Measurements from ENCODE around the gene CDH13. TPM values are rescaled to one million over a fixed set of nuclear protein-coding genes. Genes with fewer than 3 reads are reported as not detected.

Gene CDH13
- total and polyA plus RNA-seq, 4 donors, result 58.9 to 265 (median 158) TPM

- no peaks in the 10 kb centered on the region for H3K36me3 ChIP-seq (ENCODE audit: control insufficient read depth in 1 of 2, insufficient read depth in 2 of 2, low read length in 1 of 2)
- intact Hi-C loops (cut with DNase I), result no loop called here
- H3K27ac ChIP-seq (ENCODE audit: low read depth in 1 of 2, low read length in 2 of 2), result no peak overlapping the region
- H3K27me3 ChIP-seq (ENCODE audit: control insufficient read depth in 1 of 2, insufficient read depth in 2 of 2, low read length in 1 of 2), result no peaks in the 10 kb centered on the region
- no peaks in the 10 kb centered on the region for H3K4me1 ChIP-seq (ENCODE audit: control insufficient read depth in 1 of 2, insufficient read depth in 2 of 2, low read length in 2 of 2)
- 93% methylated on average over 8 of the region's 8 CpGs for WGBS, 2 donors
- ATAC-seq (ENCODE audit: low FRiP score) (no peak), DNase-seq (no peak)
- H3K4me3 ChIP-seq (ENCODE audit: low read length in 2 of 2), result no peak overlapping the region
- H3K9me3 ChIP-seq (ENCODE audit: control insufficient read depth, low read length), result no peaks in the 10 kb centered on the region
These were observed 327.6 kb downstream of the CDH13 start for GRCh38 chr16:82954224-82954929.

- DNase-seq, result no peak
- Histone ChIP-seq H3K9me3 (ENCODE audit: control insufficient read depth, low read length) (no peaks in the 10 kb centered on the region), H3K27ac (ENCODE audit: low read depth in 1 of 2, low read length in 2 of 2) (no peak overlapping the region), H3K4me1 (ENCODE audit: control insufficient read depth in 1 of 2, insufficient read depth in 2 of 2, low read length in 2 of 2) (no peaks in the 10 kb centered on the region), H3K4me3 (ENCODE audit: low read length in 2 of 2) (no peak overlapping the region), H3K27me3 (ENCODE audit: control insufficient read depth in 1 of 2, insufficient read depth in 2 of 2, low read length in 1 of 2) (no peaks in the 10 kb centered on the region), H3K36me3 (ENCODE audit: control insufficient read depth in 1 of 2, insufficient read depth in 2 of 2, low read length in 1 of 2) (no peaks in the 10 kb centered on the region)
- intact Hi-C loops (cut with DNase I), result no loop called here
- 87 to 93% methylated on average over 3 of the region's 3 CpGs for WGBS, 2 donors
- ATAC-seq (ENCODE audit: low FRiP score), result no peak
These were observed 329.1 kb downstream of the CDH13 start for GRCh38 chr16:82955741-82956348.

GRCh38 chr16:82957212-82957611 lies 330.4 kb downstream of the CDH13 start:
- WGBS, 2 donors, result 92 to 96% methylated on average over 3 of the region's 3 CpGs
- no peaks in the 10 kb centered on the region for H3K9me3 ChIP-seq (ENCODE audit: control insufficient read depth, low read length)
- DNase-seq (no peak), ATAC-seq (ENCODE audit: low FRiP score) (no peak)
- H3K27ac ChIP-seq (ENCODE audit: low read depth in 1 of 2, low read length in 2 of 2), result no peak overlapping the region
- H3K27me3 ChIP-seq (ENCODE audit: control insufficient read depth in 1 of 2, insufficient read depth in 2 of 2, low read length in 1 of 2), result no peaks in the 10 kb centered on the region
- no peak overlapping the region for H3K4me3 ChIP-seq (ENCODE audit: low read length in 2 of 2)
- no peaks in the 10 kb centered on the region for H3K4me1 ChIP-seq (ENCODE audit: control insufficient read depth in 1 of 2, insufficient read depth in 2 of 2, low read length in 2 of 2)
- H3K36me3 ChIP-seq (ENCODE audit: control insufficient read depth in 1 of 2, insufficient read depth in 2 of 2, low read length in 1 of 2), result no peaks in the 10 kb centered on the region
- intact Hi-C loops (cut with DNase I), result no loop called here

- Histone ChIP-seq H3K4me3 (ENCODE audit: low read length in 2 of 2) (no peak overlapping the region), H3K36me3 (ENCODE audit: control insufficient read depth in 1 of 2, insufficient read depth in 2 of 2, low read length in 1 of 2) (no peaks in the 10 kb centered on the region), H3K27me3 (ENCODE audit: control insufficient read depth in 1 of 2, insufficient read depth in 2 of 2, low read length in 1 of 2) (no peaks in the 10 kb centered on the region), H3K27ac (ENCODE audit: low read depth in 1 of 2, low read length in 2 of 2) (no peak overlapping the region), H3K4me1 (ENCODE audit: control insufficient read depth in 1 of 2, insufficient read depth in 2 of 2, low read length in 2 of 2) (no peaks in the 10 kb centered on the region), H3K9me3 (ENCODE audit: control insufficient read depth, low read length) (no peaks in the 10 kb centered on the region)
- 94 to 97% methylated on average over 10 of the region's 10 CpGs for WGBS, 2 donors
- ATAC-seq (ENCODE audit: low FRiP score) (no peak), DNase-seq (no peak)
- intact Hi-C loops (cut with DNase I), result no loop called here
These were observed 334.1 kb downstream of the CDH13 start for GRCh38 chr16:82960918-82961317.

GRCh38 chr16:82963653-82964052 lies 336.9 kb downstream of the CDH13 start:
- H3K4me1 ChIP-seq (ENCODE audit: control insufficient read depth in 1 of 2, insufficient read depth in 2 of 2, low read length in 2 of 2), result no peaks in the 10 kb centered on the region
- no peak overlapping the region for H3K27ac ChIP-seq (ENCODE audit: low read depth in 1 of 2, low read length in 2 of 2)
- peaks cover 0 to 4% of the 10 kb centered on the region in 2 donors for H3K36me3 ChIP-seq (ENCODE audit: control insufficient read depth in 1 of 2, insufficient read depth in 2 of 2, low read length in 1 of 2)
- no peaks in the 10 kb centered on the region for H3K9me3 ChIP-seq (ENCODE audit: control insufficient read depth, low read length)
- intact Hi-C loops (cut with DNase I), result no loop called here
- WGBS, 2 donors, result 96 to 98% methylated on average over 11 of the region's 11 CpGs
- DNase-seq (no peak), ATAC-seq (ENCODE audit: low FRiP score) (no peak)
- no peaks in the 10 kb centered on the region for H3K27me3 ChIP-seq (ENCODE audit: control insufficient read depth in 1 of 2, insufficient read depth in 2 of 2, low read length in 1 of 2)
- no peak overlapping the region for H3K4me3 ChIP-seq (ENCODE audit: low read length in 2 of 2)

GRCh38 chr16:82965808-82966207 lies 339.0 kb downstream of the CDH13 start:
- H3K27ac ChIP-seq (ENCODE audit: low read depth in 1 of 2, low read length in 2 of 2), result no peak overlapping the region
- ATAC-seq (ENCODE audit: low FRiP score) (no peak), DNase-seq (no peak)
- H3K4me1 ChIP-seq (ENCODE audit: control insufficient read depth in 1 of 2, insufficient read depth in 2 of 2, low read length in 2 of 2), result no peaks in the 10 kb centered on the region
- H3K9me3 ChIP-seq (ENCODE audit: control insufficient read depth, low read length), result no peaks in the 10 kb centered on the region
- H3K36me3 ChIP-seq (ENCODE audit: control insufficient read depth in 1 of 2, insufficient read depth in 2 of 2, low read length in 1 of 2), result peaks cover 0 to 4% of the 10 kb centered on the region in 2 donors
- no peak overlapping the region for H3K4me3 ChIP-seq (ENCODE audit: low read length in 2 of 2)
- WGBS, 2 donors, result 40 to 42% methylated on average over 5 of the region's 5 CpGs
- intact Hi-C loops (cut with DNase I), result no loop called here
- no peaks in the 10 kb centered on the region for H3K27me3 ChIP-seq (ENCODE audit: control insufficient read depth in 1 of 2, insufficient read depth in 2 of 2, low read length in 1 of 2)

GRCh38 chr16:82967424-82967823 lies 340.7 kb downstream of the CDH13 start:
- Histone ChIP-seq H3K4me1 (ENCODE audit: control insufficient read depth in 1 of 2, insufficient read depth in 2 of 2, low read length in 2 of 2) (no peaks in the 10 kb centered on the region), H3K27me3 (ENCODE audit: control insufficient read depth in 1 of 2, insufficient read depth in 2 of 2, low read length in 1 of 2) (no peaks in the 10 kb centered on the region), H3K27ac (ENCODE audit: low read depth in 1 of 2, low read length in 2 of 2) (no peak overlapping the region), H3K9me3 (ENCODE audit: control insufficient read depth, low read length) (no peaks in the 10 kb centered on the region), H3K4me3 (ENCODE audit: low read length in 2 of 2) (no peak overlapping the region), H3K36me3 (ENCODE audit: control insufficient read depth in 1 of 2, insufficient read depth in 2 of 2, low read length in 1 of 2) (peaks cover 0 to 4% of the 10 kb centered on the region in 2 donors)
- 88 to 98% methylated on average over 7 of the region's 7 CpGs for WGBS, 2 donors
- intact Hi-C loops (cut with DNase I), result no loop called here
- no peak for ATAC-seq (ENCODE audit: low FRiP score)
- no peak for DNase-seq

- DNase-seq (no peak), ATAC-seq (ENCODE audit: low FRiP score) (no peak)
- no peaks in the 10 kb centered on the region for H3K4me1 ChIP-seq (ENCODE audit: control insufficient read depth in 1 of 2, insufficient read depth in 2 of 2, low read length in 2 of 2)
- no peaks in the 10 kb centered on the region for H3K9me3 ChIP-seq (ENCODE audit: control insufficient read depth, low read length)
- H3K27ac ChIP-seq (ENCODE audit: low read depth in 1 of 2, low read length in 2 of 2), result no peak overlapping the region
- no peak overlapping the region for H3K4me3 ChIP-seq (ENCODE audit: low read length in 2 of 2)
- intact Hi-C loops (cut with DNase I), result no loop called here
- H3K27me3 ChIP-seq (ENCODE audit: control insufficient read depth in 1 of 2, insufficient read depth in 2 of 2, low read length in 1 of 2), result no peaks in the 10 kb centered on the region
- H3K36me3 ChIP-seq (ENCODE audit: control insufficient read depth in 1 of 2, insufficient read depth in 2 of 2, low read length in 1 of 2), result peaks cover 0 to 4% of the 10 kb centered on the region in 2 donors
- WGBS, 2 donors, result 83% methylated on average over 5 of the region's 5 CpGs
These were observed 344.4 kb downstream of the CDH13 start for GRCh38 chr16:82971126-82971525.

GRCh38 chr16:82972331-82972919 lies 345.7 kb downstream of the CDH13 start:
- Histone ChIP-seq H3K4me1 (ENCODE audit: control insufficient read depth in 1 of 2, insufficient read depth in 2 of 2, low read length in 2 of 2) (no peaks in the 10 kb centered on the region), H3K27ac (ENCODE audit: low read depth in 1 of 2, low read length in 2 of 2) (no peak overlapping the region), H3K36me3 (ENCODE audit: control insufficient read depth in 1 of 2, insufficient read depth in 2 of 2, low read length in 1 of 2) (peaks cover 0 to 4% of the 10 kb centered on the region in 2 donors), H3K4me3 (ENCODE audit: low read length in 2 of 2) (no peak overlapping the region), H3K9me3 (ENCODE audit: control insufficient read depth, low read length) (no peaks in the 10 kb centered on the region), H3K27me3 (ENCODE audit: control insufficient read depth in 1 of 2, insufficient read depth in 2 of 2, low read length in 1 of 2) (no peaks in the 10 kb centered on the region)
- WGBS, 2 donors, result 80 to 81% methylated on average over 4 of the region's 4 CpGs
- no peak for ATAC-seq (ENCODE audit: low FRiP score)
- intact Hi-C loops (cut with DNase I), result no loop called here
- DNase-seq, result no peak
